A549 (cell line): ENCODE results near the gene RTKN2.

Source experiments
- CTCF ChIP-seq: fragments of >200 bp; sonication (Bioruptor Twin); formaldehyde crosslinking; IDR thresholded peaks from 3 replicates; pipeline ENCODE4 v1.5.1; 2016
- HDAC2 ChIP-seq: fragments of 200-600 bp; sonication (generic); IDR thresholded peaks from 2 replicates; pipeline ENCODE4 v1.6.1; 2016
- KDM1A ChIP-seq: fragments of 200-600 bp; sonication (generic); IDR thresholded peaks from 2 replicates; pipeline ENCODE4 v1.6.1; 2016; ENCODE audit warnings: low read depth, mild to moderate bottlenecking
- POLR2A ChIP-seq: IDR thresholded peaks from 2 replicates; pipeline ENCODE4 v1.6.1; 2012; ENCODE audit warnings: mild to moderate bottlenecking, low read length
- RCOR1 ChIP-seq: fragments of 150-350 bp; IDR thresholded peaks from 2 replicates; pipeline ENCODE4 v1.6.1; 2014; ENCODE audit warnings: antibody characterized with exemption, low read length, low read depth

GRCh38 chr10:62306663-62307062 lies 38.0 kb upstream of the RTKN2 start:
- TF ChIP-seq CTCF: no peak
- no peak for TF ChIP-seq POLR2A
- TF ChIP-seq KDM1A: no peak
- TF ChIP-seq HDAC2: no peak
- TF ChIP-seq RCOR1: no peak
